Measurements from ENCODE around the gene HIRA.

DNA sequence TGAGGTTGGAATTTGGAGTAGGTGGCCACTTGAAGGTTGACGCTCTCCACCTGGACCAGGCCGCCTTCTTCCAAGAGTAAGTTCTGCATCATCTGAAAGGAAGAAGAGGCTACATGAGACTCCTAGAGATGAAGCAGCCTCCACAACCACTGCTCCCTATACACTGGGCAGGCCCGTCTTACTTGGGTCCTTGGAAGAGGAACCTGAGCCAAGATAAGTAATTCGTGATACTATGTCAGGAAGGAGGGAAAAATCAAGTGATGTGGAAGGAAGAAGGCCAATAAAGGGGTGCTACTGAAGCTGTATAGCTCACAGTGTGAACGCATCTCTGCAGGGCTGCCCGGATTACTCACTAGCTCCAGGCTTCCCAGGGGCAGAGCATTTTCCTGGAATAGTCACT lies 36.4 kb upstream of the HIRA start:
- TF ChIP-seq, protein P1, sequence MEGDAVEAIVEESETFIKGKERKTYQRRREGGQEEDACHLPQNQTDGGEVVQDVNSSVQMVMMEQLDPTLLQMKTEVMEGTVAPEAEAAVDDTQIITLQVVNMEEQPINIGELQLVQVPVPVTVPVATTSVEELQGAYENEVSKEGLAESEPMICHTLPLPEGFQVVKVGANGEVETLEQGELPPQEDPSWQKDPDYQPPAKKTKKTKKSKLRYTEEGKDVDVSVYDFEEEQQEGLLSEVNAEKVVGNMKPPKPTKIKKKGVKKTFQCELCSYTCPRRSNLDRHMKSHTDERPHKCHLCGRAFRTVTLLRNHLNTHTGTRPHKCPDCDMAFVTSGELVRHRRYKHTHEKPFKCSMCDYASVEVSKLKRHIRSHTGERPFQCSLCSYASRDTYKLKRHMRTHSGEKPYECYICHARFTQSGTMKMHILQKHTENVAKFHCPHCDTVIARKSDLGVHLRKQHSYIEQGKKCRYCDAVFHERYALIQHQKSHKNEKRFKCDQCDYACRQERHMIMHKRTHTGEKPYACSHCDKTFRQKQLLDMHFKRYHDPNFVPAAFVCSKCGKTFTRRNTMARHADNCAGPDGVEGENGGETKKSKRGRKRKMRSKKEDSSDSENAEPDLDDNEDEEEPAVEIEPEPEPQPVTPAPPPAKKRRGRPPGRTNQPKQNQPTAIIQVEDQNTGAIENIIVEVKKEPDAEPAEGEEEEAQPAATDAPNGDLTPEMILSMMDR (IDR thresholded peaks at IDR 0.05; ENCODE audit: low read depth, low read length, poor library complexity, severe bottlenecking) = no peak
- TF ChIP-seq EZH2phosphoT487 (IDR thresholded peaks at IDR 0.05; ENCODE audit: borderline replicate concordance, low read length) = no peak

Measured in DOHH2 (cell line).